H9 (cell line): Measurements from ENCODE around the gene TBL1Y. TPM values are rescaled to one million over a fixed set of nuclear protein-coding genes. Genes with fewer than 3 reads are reported as not detected.

Source experiments
- DNase-seq: peaks from one replicate; pipeline ENCODE4 v3.0.0-alpha.2; 2017
- H2AFZ ChIP-seq: one replicate; pipeline ENCODE4 v1.6.1; 2013; ENCODE audit warnings: mild to moderate bottlenecking, low read length, control low read depth, moderate library complexity
- H2AK5ac ChIP-seq: 2 replicates; pipeline ENCODE4 v1.6.1; 2013; ENCODE audit warnings: low read length, control low read depth, mixed read lengths; ENCODE audit not compliant: insufficient read length
- H2BK120ac ChIP-seq: one replicate; pipeline ENCODE4 v1.6.1; 2013; ENCODE audit warnings: low read depth, mild to moderate bottlenecking, low read length, control low read depth, inconsistent platforms; ENCODE audit not compliant: poor library complexity, severe bottlenecking
- H2BK12ac ChIP-seq: 2 replicates; pipeline ENCODE4 v1.6.1; 2013; ENCODE audit warnings: low read length, control low read depth, mixed read lengths, low read depth; ENCODE audit not compliant: insufficient read length
- H2BK15ac ChIP-seq: 2 replicates; pipeline ENCODE4 v1.6.1; 2013; ENCODE audit warnings: low read depth, low read length, control low read depth
- H2BK20ac ChIP-seq: one replicate; pipeline ENCODE4 v1.6.1; 2013; ENCODE audit warnings: low read depth, mild to moderate bottlenecking, low read length, control low read depth, inconsistent platforms; ENCODE audit not compliant: poor library complexity, severe bottlenecking
- H2BK5ac ChIP-seq: 2 replicates; pipeline ENCODE4 v1.6.1; 2013; ENCODE audit warnings: low read length, control low read depth, mixed read lengths; ENCODE audit not compliant: insufficient read length
- H3K14ac ChIP-seq: 2 replicates; pipeline ENCODE4 v1.6.1; 2013; ENCODE audit warnings: low read length, control low read depth; ENCODE audit not compliant: insufficient read depth
- H3K18ac ChIP-seq: 2 replicates; pipeline ENCODE4 v1.6.1; 2013; ENCODE audit warnings: low read depth, mild to moderate bottlenecking, mixed read lengths, low read length, control low read depth; ENCODE audit not compliant: insufficient read length
- H3K23ac ChIP-seq: 2 replicates; pipeline ENCODE4 v1.6.1; 2013; ENCODE audit warnings: low read length, control low read depth, mixed read lengths, low read depth; ENCODE audit not compliant: insufficient read length
- H3K23me2 ChIP-seq: 2 replicates; pipeline ENCODE4 v1.6.1; 2013; ENCODE audit warnings: low read depth, mild to moderate bottlenecking, mixed read lengths, low read length, control low read depth; ENCODE audit not compliant: insufficient read length, poor library complexity, severe bottlenecking
- H3K27ac ChIP-seq: 2 replicates; pipeline ENCODE4 v1.5.1; 2013; ENCODE audit warnings: low read length, control low read depth, mixed read lengths, low read depth; ENCODE audit not compliant: insufficient read length
- H3K27me3 ChIP-seq: 2 replicates; pipeline ENCODE4 v1.6.1; 2013; ENCODE audit warnings: low read length, control low read depth, inconsistent platforms; ENCODE audit not compliant: insufficient read depth
- H3K4ac ChIP-seq: 2 replicates; pipeline ENCODE4 v1.6.1; 2013; ENCODE audit warnings: low read depth, mild to moderate bottlenecking, control low read depth, inconsistent platforms, low read length, moderate library complexity
- H3K4me1 ChIP-seq: 2 replicates; pipeline ENCODE4 v1.6.1; 2013; ENCODE audit warnings: low read length, control low read depth, inconsistent platforms; ENCODE audit not compliant: insufficient read depth
- H3K4me2 ChIP-seq: 2 replicates; pipeline ENCODE4 v1.6.1; 2013; ENCODE audit warnings: low read length, control low read depth, mixed read lengths; ENCODE audit not compliant: insufficient read length, insufficient read depth
- H3K56ac ChIP-seq: 2 replicates; pipeline ENCODE4 v1.6.1; 2013; ENCODE audit warnings: low read depth, mild to moderate bottlenecking, mixed read lengths, low read length, control low read depth; ENCODE audit not compliant: insufficient read length
- H3K79me1 ChIP-seq: 2 replicates; pipeline ENCODE4 v1.6.1; 2013; ENCODE audit warnings: low read depth, mild to moderate bottlenecking, moderate library complexity, low read length, control low read depth, inconsistent platforms; ENCODE audit not compliant: insufficient read depth, poor library complexity, severe bottlenecking
- H3K79me2 ChIP-seq: 2 replicates; pipeline ENCODE4 v1.6.1; 2013; ENCODE audit warnings: low read length, control low read depth, inconsistent platforms; ENCODE audit not compliant: insufficient read depth
- H3K9ac ChIP-seq: 2 replicates; pipeline ENCODE4 v1.6.1; 2013; ENCODE audit warnings: low read length, control low read depth, mixed read lengths; ENCODE audit not compliant: insufficient read length; ENCODE audit errors: extremely low read depth
- H3K9me3 ChIP-seq: one replicate; pipeline ENCODE4 v1.6.1; 2013; ENCODE audit warnings: low read depth, low read length, inconsistent platforms; ENCODE audit not compliant: control insufficient read depth
- H3T11ph ChIP-seq: one replicate; pipeline ENCODE4 v1.6.1; 2013; ENCODE audit warnings: mild to moderate bottlenecking, low read length, control low read depth, inconsistent platforms
- H4K20me1 ChIP-seq: one replicate; pipeline ENCODE4 v1.6.1; 2013; ENCODE audit not compliant: control insufficient read depth, insufficient read length, insufficient read depth
- H4K5ac ChIP-seq: 2 replicates; pipeline ENCODE4 v1.6.1; 2013; ENCODE audit warnings: low read depth, mild to moderate bottlenecking, mixed read lengths, low read length, control low read depth; ENCODE audit not compliant: insufficient read length
- H4K8ac ChIP-seq: replicated peaks from 2 replicates; pipeline ENCODE4 v1.6.1; 2013; ENCODE audit warnings: low read length, control low read depth, mixed read lengths, low read depth; ENCODE audit not compliant: insufficient read length
- H4K91ac ChIP-seq: 2 replicates; pipeline ENCODE4 v1.6.1; 2013; ENCODE audit warnings: low read depth, mild to moderate bottlenecking, moderate library complexity, mixed read lengths, low read length, control low read depth; ENCODE audit not compliant: insufficient read length
- H3K27ac Mint-ChIP-seq, 3 experiments: 2 replicates in 2 of 3; 3 replicates in 1 of 3; pipeline ENCODE4 v1.8.0; 2020 to 2021; ENCODE audit warnings: mixed read lengths in 3 of 3, mild to moderate bottlenecking in 1 of 3, moderate library complexity in 1 of 3
- H3K27me3 Mint-ChIP-seq: 2 replicates; pipeline ENCODE4 v1.8.0; 2021; ENCODE audit warnings: low read depth, mild to moderate bottlenecking, moderate library complexity, mixed read lengths
- H3K36me3 Mint-ChIP-seq, 3 experiments: 2 replicates in 2 of 3; 3 replicates in 1 of 3; pipeline ENCODE4 v1.8.0; 2020 to 2021; ENCODE audit warnings: low read depth in 3 of 3, mixed read lengths in 3 of 3; ENCODE audit not compliant: insufficient read depth in 1 of 3
- H3K4me1 Mint-ChIP-seq, 2 experiments: 2 replicates each; pipeline ENCODE4 v1.8.0; 2020; ENCODE audit warnings: mixed read lengths in 2 of 2
- H3K4me3 Mint-ChIP-seq, 2 experiments: 2 replicates in 1 of 2; 3 replicates in 1 of 2; pipeline ENCODE4 v1.8.0; 2020 to 2021; ENCODE audit warnings: mild to moderate bottlenecking in 2 of 2, mixed read lengths in 2 of 2, moderate library complexity in 1 of 2
- H3K9me3 Mint-ChIP-seq, 2 experiments: 2 replicates in 1 of 2; 3 replicates in 1 of 2; pipeline ENCODE4 v1.8.0; 2020; ENCODE audit warnings: mild to moderate bottlenecking in 2 of 2, mixed read lengths in 2 of 2, moderate library complexity in 1 of 2
- WGBS: extraction: QIAGEN DNeasy Blood & Tissue Kit; methylation state at CpG from one replicate; pipeline ENCODE4 v1.1.7; 2013; ENCODE audit warnings: missing lambda C conversion rate, low lambda C conversion rate, mixed read lengths; ENCODE audit not compliant: insufficient read length; ENCODE audit errors: extremely low coverage; 5-methylcytosine and 5-hydroxymethylcytosine counted together
- total RNA-seq: library from RNA; stranded (reverse); gene quantifications from 2 replicates; pipeline ENCODE4 v1.2.1, GENCODE V29; 2021
- TF ChIP-seq, protein P1 (sequence below): fragments of 200-600 bp; sonication (generic); conservative IDR thresholded peaks from 3 replicates; pipeline ENCODE4 v1.8.0; 2021; ENCODE audit warnings: antibody characterized with exemption, mild to moderate bottlenecking

TBL1Y gene
- total RNA-seq, 1 experiment from 2014 or later: not detected

DNA sequence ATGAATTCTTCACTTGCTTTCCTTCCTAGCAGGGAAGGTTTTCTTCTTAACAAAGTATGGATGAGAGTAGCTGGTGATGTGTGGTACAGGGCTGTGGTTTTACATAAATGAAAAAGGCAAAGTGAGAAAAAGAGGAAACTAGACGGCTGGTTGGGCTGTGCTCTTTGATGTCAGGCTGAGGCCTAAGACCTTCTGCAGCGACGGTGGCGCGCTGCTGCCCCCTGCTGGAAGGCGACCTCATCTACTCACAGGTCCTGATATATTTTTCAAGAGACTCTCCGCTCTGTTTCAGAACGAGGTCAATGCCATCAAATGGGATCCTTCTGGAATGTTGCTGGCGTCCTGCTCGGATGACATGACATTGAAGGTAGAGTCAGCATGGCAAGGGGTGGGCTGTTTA, 175.1 kb downstream of the TBL1Y start:
- Histone ChIP-seq H2AK5ac (no peak overlapping the region), H2BK15ac (no peak overlapping the region), H4K5ac (no peak overlapping the region), H3K27me3 (no peaks in the 10 kb centered on the region), H4K20me1 (no peaks in the 10 kb centered on the region), H3K18ac (no peak overlapping the region), H3K79me1 (no peaks in the 10 kb centered on the region), H3K4me1 (no peaks in the 10 kb centered on the region), H3K56ac (no peak overlapping the region), H2BK12ac (no peak overlapping the region), H2BK20ac (no peak overlapping the region), H3K4ac (no peak overlapping the region), H3K79me2 (no peaks in the 10 kb centered on the region), H3K9ac (no peak overlapping the region), H4K91ac (no peak overlapping the region), H4K8ac (no peak overlapping the region), H3K9me3 (no peaks in the 10 kb centered on the region), H3K4me2 (no peak overlapping the region), H2BK5ac (no peak overlapping the region), H2AFZ (no peak overlapping the region), H3K27ac (no peak overlapping the region), H3K23me2 (no peaks in the 10 kb centered on the region), H2BK120ac (no peak overlapping the region), H3T11ph (no peak overlapping the region), H3K14ac (no peak overlapping the region), H3K23ac (no peak overlapping the region)
- TF ChIP-seq, protein P1, sequence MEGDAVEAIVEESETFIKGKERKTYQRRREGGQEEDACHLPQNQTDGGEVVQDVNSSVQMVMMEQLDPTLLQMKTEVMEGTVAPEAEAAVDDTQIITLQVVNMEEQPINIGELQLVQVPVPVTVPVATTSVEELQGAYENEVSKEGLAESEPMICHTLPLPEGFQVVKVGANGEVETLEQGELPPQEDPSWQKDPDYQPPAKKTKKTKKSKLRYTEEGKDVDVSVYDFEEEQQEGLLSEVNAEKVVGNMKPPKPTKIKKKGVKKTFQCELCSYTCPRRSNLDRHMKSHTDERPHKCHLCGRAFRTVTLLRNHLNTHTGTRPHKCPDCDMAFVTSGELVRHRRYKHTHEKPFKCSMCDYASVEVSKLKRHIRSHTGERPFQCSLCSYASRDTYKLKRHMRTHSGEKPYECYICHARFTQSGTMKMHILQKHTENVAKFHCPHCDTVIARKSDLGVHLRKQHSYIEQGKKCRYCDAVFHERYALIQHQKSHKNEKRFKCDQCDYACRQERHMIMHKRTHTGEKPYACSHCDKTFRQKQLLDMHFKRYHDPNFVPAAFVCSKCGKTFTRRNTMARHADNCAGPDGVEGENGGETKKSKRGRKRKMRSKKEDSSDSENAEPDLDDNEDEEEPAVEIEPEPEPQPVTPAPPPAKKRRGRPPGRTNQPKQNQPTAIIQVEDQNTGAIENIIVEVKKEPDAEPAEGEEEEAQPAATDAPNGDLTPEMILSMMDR: no peak
- no peak overlapping the region for H3K4me3 Mint-ChIP-seq
- H3K9me3 Mint-ChIP-seq: no peaks in the 10 kb centered on the region
- H3K27me3 Mint-ChIP-seq: no peaks in the 10 kb centered on the region
- H3K27ac Mint-ChIP-seq: no peak overlapping the region
- H3K4me1 Mint-ChIP-seq: no peaks in the 10 kb centered on the region
- H3K36me3 Mint-ChIP-seq: no peaks in the 10 kb centered on the region
- DNase-seq: no peak
- WGBS: no CpG with 5 or more reads among the region's 10 CpGs
